WTC11 (cell line): Measurements from ENCODE around the gene TMIGD1. TPM values are rescaled to one million over a fixed set of nuclear protein-coding genes. Genes with fewer than 3 reads are reported as not detected.

Experiments used
- ATAC-seq: fragments of 200-7000 bp; cut with Tn5 transposase; 2 replicates; pipeline ENCODE4 v1.10.0; 2021; ENCODE audit warnings: mild to moderate bottlenecking, moderate library complexity
- CTCF ChIA-PET: fragments of 300-600 bp; sonication (Branson Sonifier 250); formaldehyde crosslinking; loops from one replicate; lab custom pipeline; 2021; ENCODE audit warnings: antibody characterized with exemption; lab: Charles Lee
- POLR2A ChIA-PET: fragments of 350-600 bp; sonication (Branson Sonifier 250); formaldehyde crosslinking; loops from one replicate; lab custom pipeline; 2021; ENCODE audit warnings: antibody characterized with exemption; lab: Charles Lee
- DNase-seq: peaks from one replicate; pipeline ENCODE4 v3.0.0; 2021; ENCODE audit warnings: low spot score
- H3K27ac Mint-ChIP-seq: 2 replicates; pipeline ENCODE4 v1.8.0; 2021; ENCODE audit warnings: mixed read lengths
- H3K27me3 Mint-ChIP-seq: 2 replicates; pipeline ENCODE4 v1.8.0; 2021; ENCODE audit warnings: low read depth, mild to moderate bottlenecking, moderate library complexity, mixed read lengths
- H3K36me3 Mint-ChIP-seq: 2 replicates; pipeline ENCODE4 v1.8.0; 2021; ENCODE audit warnings: mixed read lengths
- H3K4me1 Mint-ChIP-seq: 2 replicates; pipeline ENCODE4 v1.8.0; 2022; ENCODE audit warnings: mixed read lengths
- H3K4me3 Mint-ChIP-seq: 2 replicates; pipeline ENCODE4 v1.8.0; 2021; ENCODE audit warnings: mild to moderate bottlenecking, moderate library complexity, mixed read lengths
- H3K9me3 Mint-ChIP-seq: 2 replicates; pipeline ENCODE4 v1.8.0; 2021; ENCODE audit warnings: mixed read lengths
- CREB1 ChIP-seq: sonication (generic); formaldehyde crosslinking; IDR thresholded peaks from 2 replicates; pipeline ENCODE4 v1.8.0; 2023; ENCODE audit warnings: mild to moderate bottlenecking, missing genetic modification reagents
- ELF4 ChIP-seq: sonication (generic); formaldehyde crosslinking; IDR thresholded peaks from 2 replicates; pipeline ENCODE4 v1.8.1; 2022; ENCODE audit warnings: low read depth, mild to moderate bottlenecking, moderate library complexity, missing genetic modification reagents
- ETV6 ChIP-seq: sonication (generic); formaldehyde crosslinking; IDR thresholded peaks from 2 replicates; pipeline ENCODE4 v1.8.1; 2022; ENCODE audit warnings: mild to moderate bottlenecking, missing genetic modification reagents
- FOXP1 ChIP-seq: sonication (generic); formaldehyde crosslinking; IDR thresholded peaks from 2 replicates; pipeline ENCODE4 v1.8.0; 2022; ENCODE audit warnings: missing genetic modification reagents, mild to moderate bottlenecking, moderate library complexity, borderline replicate concordance
- GRHL2 ChIP-seq: fragments of 250-450 bp; sonication (Bioruptor Pico); IDR thresholded peaks from 2 replicates; pipeline ENCODE4 v1.8.0; 2022; ENCODE audit warnings: mild to moderate bottlenecking, moderate library complexity; ENCODE audit not compliant: insufficient replicate concordance, severe bottlenecking
- GTF2I ChIP-seq: fragments of 250-450 bp; sonication (Bioruptor Pico); conservative IDR thresholded peaks from 2 replicates; pipeline ENCODE4 v1.4.0; 2021; ENCODE audit warnings: mild to moderate bottlenecking
- HMGA2 ChIP-seq: fragments of 250-450 bp; sonication (Bioruptor Pico); IDR thresholded peaks from 2 replicates; pipeline ENCODE4 v1.4.0; 2021; ENCODE audit warnings: mild to moderate bottlenecking, moderate library complexity
- MYBL2 ChIP-seq: sonication (generic); formaldehyde crosslinking; IDR thresholded peaks from 2 replicates; pipeline ENCODE4 v1.8.1; 2023; ENCODE audit warnings: mild to moderate bottlenecking, moderate library complexity, missing genetic modification reagents
- NFYB ChIP-seq: sonication (generic); formaldehyde crosslinking; conservative IDR thresholded peaks from 2 replicates; pipeline ENCODE4 v1.8.0; 2022; ENCODE audit warnings: low read depth, missing genetic modification reagents
- NR1H2 ChIP-seq: sonication (generic); formaldehyde crosslinking; IDR thresholded peaks from 2 replicates; pipeline ENCODE4 v1.9.0; 2021; ENCODE audit warnings: mild to moderate bottlenecking, moderate library complexity, missing genetic modification reagents
- NR2C2 ChIP-seq: sonication (generic); formaldehyde crosslinking; IDR thresholded peaks from 2 replicates; pipeline ENCODE4 v1.8.0; 2022; ENCODE audit warnings: mild to moderate bottlenecking, missing genetic modification reagents
- RORB ChIP-seq: fragments of 250-450 bp; sonication (Bioruptor Pico); IDR thresholded peaks from 2 replicates; pipeline ENCODE4 v1.9.0; 2021; ENCODE audit warnings: mild to moderate bottlenecking
- SMAD3 ChIP-seq: sonication (generic); formaldehyde crosslinking; IDR thresholded peaks from 2 replicates; pipeline ENCODE4 v1.8.0; 2022; ENCODE audit warnings: missing genetic modification reagents, mild to moderate bottlenecking, borderline replicate concordance
- SMAD4 ChIP-seq: sonication (generic); formaldehyde crosslinking; IDR thresholded peaks from 2 replicates; pipeline ENCODE4 v1.8.0; 2022; ENCODE audit warnings: mild to moderate bottlenecking, missing genetic modification reagents
- SOX15 ChIP-seq: fragments of 250-450 bp; sonication (Bioruptor Pico); IDR thresholded peaks from 2 replicates; pipeline ENCODE4 v1.9.0; 2021; ENCODE audit warnings: mild to moderate bottlenecking
- TCF7 ChIP-seq: sonication (generic); formaldehyde crosslinking; IDR thresholded peaks from 2 replicates; pipeline ENCODE4 v1.8.0; 2022; ENCODE audit warnings: mild to moderate bottlenecking, low read depth, missing genetic modification reagents, moderate library complexity
- TEAD4 ChIP-seq: sonication (generic); formaldehyde crosslinking; IDR thresholded peaks from 2 replicates; pipeline ENCODE4 v1.8.0; 2022; ENCODE audit warnings: mild to moderate bottlenecking, missing genetic modification reagents
- ZNF232 ChIP-seq: sonication (generic); formaldehyde crosslinking; IDR thresholded peaks from 2 replicates; pipeline ENCODE4 v1.8.0; 2022; ENCODE audit warnings: mild to moderate bottlenecking, missing genetic modification reagents
- ZNF317 ChIP-seq: sonication (generic); formaldehyde crosslinking; IDR thresholded peaks from 2 replicates; pipeline ENCODE4 v1.8.1; 2023; ENCODE audit warnings: low read depth, mild to moderate bottlenecking, moderate library complexity, missing genetic modification reagents, borderline replicate concordance
- ZNF396 ChIP-seq: fragments of 250-450 bp; sonication (Bioruptor Pico); IDR thresholded peaks from 2 replicates; pipeline ENCODE4 v1.8.0; 2021; ENCODE audit warnings: mild to moderate bottlenecking, moderate library complexity, borderline replicate concordance
- total RNA-seq: library from RNA; stranded (reverse); gene quantifications from 3 replicates; pipeline ENCODE4 v1.2.3, GENCODE V29; 2021
- TF ChIP-seq, protein P1 (sequence below): sonication (generic); formaldehyde crosslinking; IDR thresholded peaks from 2 replicates; pipeline ENCODE4 v1.8.1; 2023; ENCODE audit warnings: mild to moderate bottlenecking, missing genetic modification reagents, moderate library complexity
- TF ChIP-seq, protein P2 (sequence below): sonication (generic); formaldehyde crosslinking; IDR thresholded peaks from 2 replicates; pipeline ENCODE4 v1.8.0; 2022; ENCODE audit warnings: missing genetic modification reagents
- TF ChIP-seq, protein P3 (sequence below): sonication (generic); formaldehyde crosslinking; IDR thresholded peaks from 2 replicates; pipeline ENCODE4 v1.8.0; 2022; ENCODE audit warnings: mild to moderate bottlenecking, missing genetic modification reagents
- TF ChIP-seq, protein P4 (sequence below): sonication (generic); formaldehyde crosslinking; IDR thresholded peaks from 2 replicates; pipeline ENCODE4 v1.8.1; 2023; ENCODE audit warnings: mild to moderate bottlenecking, moderate library complexity, missing genetic modification reagents
- TF ChIP-seq, protein P5 (sequence below): sonication (generic); formaldehyde crosslinking; IDR thresholded peaks from 2 replicates; pipeline ENCODE4 v1.8.0; 2022; ENCODE audit warnings: mild to moderate bottlenecking, missing genetic modification reagents
- TF ChIP-seq, protein P6 (sequence below): sonication (generic); formaldehyde crosslinking; IDR thresholded peaks from 2 replicates; pipeline ENCODE4 v1.8.1; 2022; ENCODE audit warnings: low read depth, mild to moderate bottlenecking, moderate library complexity, missing genetic modification reagents, borderline replicate concordance

The TMIGD1 gene
- total RNA-seq, 1 experiment from 2014 or later = not detected

DNA sequence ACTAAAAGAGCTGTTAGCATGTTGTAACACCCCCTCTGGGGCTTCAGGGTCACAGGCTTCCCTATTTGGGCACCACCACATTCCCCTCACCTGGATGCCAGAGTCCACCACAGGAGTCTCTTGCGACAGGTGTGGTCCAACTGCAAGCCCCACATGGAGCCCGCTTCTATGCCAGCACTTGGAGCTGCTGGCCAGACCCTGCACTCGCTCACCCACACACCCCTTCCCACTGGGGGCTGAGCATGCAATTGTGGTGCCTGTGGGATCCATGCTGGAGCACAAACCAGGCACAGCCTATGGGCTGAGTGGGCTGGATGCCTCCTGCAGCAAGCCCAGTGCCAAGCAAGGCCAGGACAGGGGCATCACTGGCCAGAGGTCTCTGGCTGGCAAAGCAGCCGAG, 36.1 kb downstream of the TMIGD1 start:
- Mint-ChIP-seq H3K9me3 (peaks cover 13% of the 10 kb centered on the region; the same call in 1 of the 2 replicates), H3K4me3 (no peak overlapping the region), H3K4me1 (0 out of 2 replicates have a peak, but pooled peaks cover under 1% of the 10 kb centered on the region), H3K36me3 (no peaks in the 10 kb centered on the region), H3K27ac (no peak overlapping the region), H3K27me3 (no peaks in the 10 kb centered on the region)
- DNase-seq (no peak), ATAC-seq (no peak)
- TF ChIP-seq GTF2I (CRISPR knock-in tag) (no peak), NFYB (no peak), MYBL2 (CRISPR knock-in tag) (no peak), TCF7 (no peak), SOX15 (no peak), ETV6 (CRISPR knock-in tag) (no peak), FOXP1 (CRISPR knock-in tag) (no peak), HMGA2 (CRISPR knock-in tag) (no peak), NR2C2 (CRISPR knock-in tag) (no peak), ZNF232 (CRISPR knock-in tag) (no peak), RORB (CRISPR knock-in tag) (no peak)
- TF ChIP-seq, protein P1, sequence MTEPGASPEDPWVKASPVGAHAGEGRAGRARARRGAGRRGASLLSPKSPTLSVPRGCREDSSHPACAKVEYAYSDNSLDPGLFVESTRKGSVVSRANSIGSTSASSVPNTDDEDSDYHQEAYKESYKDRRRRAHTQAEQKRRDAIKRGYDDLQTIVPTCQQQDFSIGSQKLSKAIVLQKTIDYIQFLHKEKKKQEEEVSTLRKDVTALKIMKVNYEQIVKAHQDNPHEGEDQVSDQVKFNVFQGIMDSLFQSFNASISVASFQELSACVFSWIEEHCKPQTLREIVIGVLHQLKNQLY (CRISPR knock-in tag) = no peak
- TF ChIP-seq, protein P2, sequence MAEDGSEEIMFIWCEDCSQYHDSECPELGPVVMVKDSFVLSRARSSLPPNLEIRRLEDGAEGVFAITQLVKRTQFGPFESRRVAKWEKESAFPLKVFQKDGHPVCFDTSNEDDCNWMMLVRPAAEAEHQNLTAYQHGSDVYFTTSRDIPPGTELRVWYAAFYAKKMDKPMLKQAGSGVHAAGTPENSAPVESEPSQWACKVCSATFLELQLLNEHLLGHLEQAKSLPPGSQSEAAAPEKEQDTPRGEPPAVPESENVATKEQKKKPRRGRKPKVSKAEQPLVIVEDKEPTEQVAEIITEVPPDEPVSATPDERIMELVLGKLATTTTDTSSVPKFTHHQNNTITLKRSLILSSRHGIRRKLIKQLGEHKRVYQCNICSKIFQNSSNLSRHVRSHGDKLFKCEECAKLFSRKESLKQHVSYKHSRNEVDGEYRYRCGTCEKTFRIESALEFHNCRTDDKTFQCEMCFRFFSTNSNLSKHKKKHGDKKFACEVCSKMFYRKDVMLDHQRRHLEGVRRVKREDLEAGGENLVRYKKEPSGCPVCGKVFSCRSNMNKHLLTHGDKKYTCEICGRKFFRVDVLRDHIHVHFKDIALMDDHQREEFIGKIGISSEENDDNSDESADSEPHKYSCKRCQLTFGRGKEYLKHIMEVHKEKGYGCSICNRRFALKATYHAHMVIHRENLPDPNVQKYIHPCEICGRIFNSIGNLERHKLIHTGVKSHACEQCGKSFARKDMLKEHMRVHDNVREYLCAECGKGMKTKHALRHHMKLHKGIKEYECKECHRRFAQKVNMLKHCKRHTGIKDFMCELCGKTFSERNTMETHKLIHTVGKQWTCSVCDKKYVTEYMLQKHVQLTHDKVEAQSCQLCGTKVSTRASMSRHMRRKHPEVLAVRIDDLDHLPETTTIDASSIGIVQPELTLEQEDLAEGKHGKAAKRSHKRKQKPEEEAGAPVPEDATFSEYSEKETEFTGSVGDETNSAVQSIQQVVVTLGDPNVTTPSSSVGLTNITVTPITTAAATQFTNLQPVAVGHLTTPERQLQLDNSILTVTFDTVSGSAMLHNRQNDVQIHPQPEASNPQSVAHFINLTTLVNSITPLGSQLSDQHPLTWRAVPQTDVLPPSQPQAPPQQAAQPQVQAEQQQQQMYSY (CRISPR knock-in tag) = no peak
- TF ChIP-seq, protein P3, sequence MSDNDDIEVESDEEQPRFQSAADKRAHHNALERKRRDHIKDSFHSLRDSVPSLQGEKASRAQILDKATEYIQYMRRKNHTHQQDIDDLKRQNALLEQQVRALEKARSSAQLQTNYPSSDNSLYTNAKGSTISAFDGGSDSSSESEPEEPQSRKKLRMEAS (CRISPR knock-in tag) = no peak
- TF ChIP-seq, protein P4, sequence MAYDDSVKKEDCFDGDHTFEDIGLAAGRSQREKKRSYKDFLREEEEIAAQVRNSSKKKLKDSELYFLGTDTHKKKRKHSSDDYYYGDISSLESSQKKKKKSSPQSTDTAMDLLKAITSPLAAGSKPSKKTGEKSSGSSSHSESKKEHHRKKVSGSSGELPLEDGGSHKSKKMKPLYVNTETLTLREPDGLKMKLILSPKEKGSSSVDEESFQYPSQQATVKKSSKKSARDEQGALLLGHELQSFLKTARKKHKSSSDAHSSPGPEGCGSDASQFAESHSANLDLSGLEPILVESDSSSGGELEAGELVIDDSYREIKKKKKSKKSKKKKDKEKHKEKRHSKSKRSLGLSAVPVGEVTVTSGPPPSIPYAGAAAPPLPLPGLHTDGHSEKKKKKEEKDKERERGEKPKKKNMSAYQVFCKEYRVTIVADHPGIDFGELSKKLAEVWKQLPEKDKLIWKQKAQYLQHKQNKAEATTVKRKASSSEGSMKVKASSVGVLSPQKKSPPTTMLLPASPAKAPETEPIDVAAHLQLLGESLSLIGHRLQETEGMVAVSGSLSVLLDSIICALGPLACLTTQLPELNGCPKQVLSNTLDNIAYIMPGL = no peak
- TF ChIP-seq, protein P5, sequence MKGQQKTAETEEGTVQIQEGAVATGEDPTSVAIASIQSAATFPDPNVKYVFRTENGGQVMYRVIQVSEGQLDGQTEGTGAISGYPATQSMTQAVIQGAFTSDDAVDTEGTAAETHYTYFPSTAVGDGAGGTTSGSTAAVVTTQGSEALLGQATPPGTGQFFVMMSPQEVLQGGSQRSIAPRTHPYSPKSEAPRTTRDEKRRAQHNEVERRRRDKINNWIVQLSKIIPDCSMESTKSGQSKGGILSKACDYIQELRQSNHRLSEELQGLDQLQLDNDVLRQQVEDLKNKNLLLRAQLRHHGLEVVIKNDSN (CRISPR knock-in tag) = no peak
- ChIA-PET POLR2A (no interaction called here), CTCF (no interaction called here)

DNA sequence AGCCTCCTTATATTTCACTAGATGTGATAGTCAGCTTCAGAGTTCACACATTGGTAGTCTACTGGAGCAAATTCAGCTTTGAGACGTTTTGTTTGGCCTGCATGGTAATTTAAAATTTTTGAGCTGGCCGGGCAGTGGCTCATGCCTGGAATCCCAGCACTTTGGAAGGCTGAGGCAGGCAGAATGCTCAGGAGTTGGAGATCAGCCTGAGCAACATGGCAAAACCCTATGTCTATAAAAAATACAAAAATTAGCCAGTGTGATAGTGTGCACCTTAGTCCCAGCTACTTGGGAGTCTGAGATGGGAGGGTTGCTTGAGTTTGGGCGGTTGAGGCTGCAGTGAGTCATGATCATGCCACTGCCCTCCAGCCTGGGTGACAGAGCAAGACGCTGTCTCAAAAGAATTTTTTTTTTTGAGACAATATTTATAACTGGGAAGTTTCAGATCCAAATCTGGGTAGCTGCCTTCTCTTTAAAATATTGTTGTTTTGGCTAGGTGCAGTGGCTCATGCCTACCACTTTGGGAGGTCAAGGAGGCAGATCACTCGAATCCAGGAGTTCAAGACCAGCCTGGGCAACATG, 37.3 kb downstream of the TMIGD1 start:
- Mint-ChIP-seq H3K9me3 (peaks cover 13% of the 10 kb centered on the region; the same call in 1 of the 2 replicates), H3K4me3 (no peak overlapping the region)
- TF ChIP-seq SMAD3 (CRISPR knock-in tag) (no peak), TEAD4 (CRISPR knock-in tag) (no peak), ZNF317 (CRISPR knock-in tag) (no peak), HMGA2 (CRISPR knock-in tag) (no peak), ELF4 (CRISPR knock-in tag) (no peak), NR1H2 (CRISPR knock-in tag) (no peak), NR2C2 (CRISPR knock-in tag) (no peak), ETV6 (CRISPR knock-in tag) (no peak), ZNF396 (CRISPR knock-in tag) (no peak), GRHL2 (no peak), SMAD4 (CRISPR knock-in tag) (no peak), CREB1 (CRISPR knock-in tag) (no peak)
- TF ChIP-seq, protein P6, sequence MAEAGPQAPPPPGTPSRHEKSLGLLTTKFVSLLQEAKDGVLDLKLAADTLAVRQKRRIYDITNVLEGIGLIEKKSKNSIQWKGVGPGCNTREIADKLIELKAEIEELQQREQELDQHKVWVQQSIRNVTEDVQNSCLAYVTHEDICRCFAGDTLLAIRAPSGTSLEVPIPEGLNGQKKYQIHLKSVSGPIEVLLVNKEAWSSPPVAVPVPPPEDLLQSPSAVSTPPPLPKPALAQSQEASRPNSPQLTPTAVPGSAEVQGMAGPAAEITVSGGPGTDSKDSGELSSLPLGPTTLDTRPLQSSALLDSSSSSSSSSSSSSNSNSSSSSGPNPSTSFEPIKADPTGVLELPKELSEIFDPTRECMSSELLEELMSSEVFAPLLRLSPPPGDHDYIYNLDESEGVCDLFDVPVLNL (CRISPR knock-in tag) = no peak
- TF ChIP-seq, all 79 proteins: peak for 0
- Mint-ChIP-seq H3K27me3 (no peaks in the 10 kb centered on the region), H3K4me1 (0 out of 2 replicates have a peak, but pooled peaks cover 4% of the 10 kb centered on the region), H3K27ac (no peak overlapping the region), H3K36me3 (no peaks in the 10 kb centered on the region)
- ChIA-PET CTCF (no interaction called here), POLR2A (no interaction called here)
- ATAC-seq (no peak), DNase-seq (no peak)
